HG02798 (cell line): ENCODE results near the gene PTX4.
"Not testable (repeated sequence)": the region's sequence is repeated elsewhere in the genome, so short reads cannot be mapped to it uniquely, and the experiment has no call there.

ENCODE experiments used
- ATAC-seq: cut with Tn5 transposase; IDR thresholded peaks from one replicate; pipeline ENCODE4 v1.9.1; 2021; ENCODE audit warnings: mild to moderate bottlenecking; ENCODE audit not compliant: unreplicated experiment, poor library complexity

The PTX4 gene

GRCh38 chr16:1447965-1448364 is 40.8 kb downstream of the PTX4 start:
- ATAC-seq, result no peak

GRCh38 chr16:1446296-1447080 is 42.3 kb downstream of the PTX4 start:
- no peak for ATAC-seq

GRCh38 chr16:1445518-1446203 is 43.1 kb downstream of the PTX4 start:
- ATAC-seq, result no peak

GRCh38 chr16:1444730-1445517 is 43.8 kb downstream of the PTX4 start:
- no peak for ATAC-seq

GRCh38 chr16:1443980-1444729 is 44.6 kb downstream of the PTX4 start, which contains the start of gene CCDC154:
Gene CCDC154, minus strand, starts transcription at chr16:1444556. Its CDS starts 234 bp downstream, at chr16:1444322.
- no peak for ATAC-seq

- ATAC-seq, result no peak
These were observed 45.3 kb downstream of the PTX4 start for GRCh38 chr16:1443403-1443973.

GRCh38 chr16:1442697-1443096 is 46.0 kb downstream of the PTX4 start:
- no peak for ATAC-seq

GRCh38 chr16:1441391-1441829 is 47.3 kb downstream of the PTX4 start:
- ATAC-seq, result no peak

GRCh38 chr16:1439699-1440074 is 49.1 kb downstream of the PTX4 start:
- not testable (repeated sequence) for ATAC-seq

- ATAC-seq, result no peak
These were observed 49.6 kb downstream of the PTX4 start for GRCh38 chr16:1439058-1439698.

GRCh38 chr16:1438229-1439057 is 50.3 kb downstream of the PTX4 start:
- ATAC-seq, result no peak

- no peak for ATAC-seq
These were observed 51.1 kb downstream of the PTX4 start for GRCh38 chr16:1437606-1438005.

GRCh38 chr16:1436731-1437355 is 51.9 kb downstream of the PTX4 start:
- ATAC-seq, result no peak

- ATAC-seq, result no peak
These were observed 52.6 kb downstream of the PTX4 start for GRCh38 chr16:1435921-1436697.
